ENCODE data around the gene GDPD2. TPM values are rescaled to one million over a fixed set of nuclear protein-coding genes. Genes with fewer than 3 reads are reported as not detected.
A peak's percentile ranks its signal among the peaks of the same experiment; 100 is the strongest.
"Not testable (repeated sequence)": the region's sequence is repeated elsewhere in the genome, so short reads cannot be mapped to it uniquely, and the experiment has no call there.

GDPD2 gene, protein sequence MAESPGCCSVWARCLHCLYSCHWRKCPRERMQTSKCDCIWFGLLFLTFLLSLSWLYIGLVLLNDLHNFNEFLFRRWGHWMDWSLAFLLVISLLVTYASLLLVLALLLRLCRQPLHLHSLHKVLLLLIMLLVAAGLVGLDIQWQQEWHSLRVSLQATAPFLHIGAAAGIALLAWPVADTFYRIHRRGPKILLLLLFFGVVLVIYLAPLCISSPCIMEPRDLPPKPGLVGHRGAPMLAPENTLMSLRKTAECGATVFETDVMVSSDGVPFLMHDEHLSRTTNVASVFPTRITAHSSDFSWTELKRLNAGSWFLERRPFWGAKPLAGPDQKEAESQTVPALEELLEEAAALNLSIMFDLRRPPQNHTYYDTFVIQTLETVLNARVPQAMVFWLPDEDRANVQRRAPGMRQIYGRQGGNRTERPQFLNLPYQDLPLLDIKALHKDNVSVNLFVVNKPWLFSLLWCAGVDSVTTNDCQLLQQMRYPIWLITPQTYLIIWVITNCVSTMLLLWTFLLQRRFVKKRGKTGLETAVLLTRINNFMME
- not detected for total RNA-seq
- long read RNA-seq = 0 reads

DNA sequence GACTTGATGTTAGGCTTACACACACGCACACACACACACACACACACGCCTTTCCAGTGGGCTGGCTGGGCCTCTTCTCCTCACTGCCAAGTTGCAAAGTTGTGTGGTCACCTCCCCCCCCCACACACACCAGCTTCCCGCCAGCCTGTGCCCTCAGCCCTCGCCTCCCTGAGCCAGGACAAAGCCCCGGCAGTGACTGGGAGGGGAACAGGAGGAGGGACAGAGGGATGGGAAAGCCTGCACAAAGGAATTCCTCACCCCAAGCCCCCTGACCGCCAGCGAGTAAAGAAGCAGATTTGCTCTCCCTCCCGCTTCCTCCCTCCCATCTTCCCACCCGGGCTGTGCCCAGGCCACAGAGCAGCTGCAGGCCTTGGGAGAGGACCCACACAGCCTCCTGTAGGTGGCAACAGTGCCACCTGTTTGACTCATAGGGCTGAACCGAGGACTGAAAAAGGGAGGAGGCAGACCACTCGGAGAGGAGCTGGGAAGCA is at the start of gene GDPD2:
Gene GDPD2, plus strand, starts transcription at position 464 of the 491 bp plus-strand sequence. CDS start 1,671 bp downstream, outside the sequence.
- H3K36me3 ChIP-seq = no peaks in the 10 kb centered on the region
- intact Hi-C loops (cut with micrococcal nuclease) = no loop called here
- H3K4me3 ChIP-seq = no peak within 1 kb of the TSS
- H3K27me3 ChIP-seq (ENCODE audit: low read depth) = peaks cover 5% of the 10 kb centered on the region
- no peak within 1 kb of the TSS for H3K27ac ChIP-seq (replicated peaks)
- no peaks in the 10 kb centered on the region for H3K9me3 ChIP-seq (replicated peaks)
- DNase-seq = no peak
- TF ChIP-seq, protein P1, sequence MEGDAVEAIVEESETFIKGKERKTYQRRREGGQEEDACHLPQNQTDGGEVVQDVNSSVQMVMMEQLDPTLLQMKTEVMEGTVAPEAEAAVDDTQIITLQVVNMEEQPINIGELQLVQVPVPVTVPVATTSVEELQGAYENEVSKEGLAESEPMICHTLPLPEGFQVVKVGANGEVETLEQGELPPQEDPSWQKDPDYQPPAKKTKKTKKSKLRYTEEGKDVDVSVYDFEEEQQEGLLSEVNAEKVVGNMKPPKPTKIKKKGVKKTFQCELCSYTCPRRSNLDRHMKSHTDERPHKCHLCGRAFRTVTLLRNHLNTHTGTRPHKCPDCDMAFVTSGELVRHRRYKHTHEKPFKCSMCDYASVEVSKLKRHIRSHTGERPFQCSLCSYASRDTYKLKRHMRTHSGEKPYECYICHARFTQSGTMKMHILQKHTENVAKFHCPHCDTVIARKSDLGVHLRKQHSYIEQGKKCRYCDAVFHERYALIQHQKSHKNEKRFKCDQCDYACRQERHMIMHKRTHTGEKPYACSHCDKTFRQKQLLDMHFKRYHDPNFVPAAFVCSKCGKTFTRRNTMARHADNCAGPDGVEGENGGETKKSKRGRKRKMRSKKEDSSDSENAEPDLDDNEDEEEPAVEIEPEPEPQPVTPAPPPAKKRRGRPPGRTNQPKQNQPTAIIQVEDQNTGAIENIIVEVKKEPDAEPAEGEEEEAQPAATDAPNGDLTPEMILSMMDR (IDR thresholded peaks at IDR 0.05; ENCODE audit: borderline replicate concordance) = peak; percentile 31
- H3K4me1 ChIP-seq = no peaks in the 10 kb centered on the region

DNA sequence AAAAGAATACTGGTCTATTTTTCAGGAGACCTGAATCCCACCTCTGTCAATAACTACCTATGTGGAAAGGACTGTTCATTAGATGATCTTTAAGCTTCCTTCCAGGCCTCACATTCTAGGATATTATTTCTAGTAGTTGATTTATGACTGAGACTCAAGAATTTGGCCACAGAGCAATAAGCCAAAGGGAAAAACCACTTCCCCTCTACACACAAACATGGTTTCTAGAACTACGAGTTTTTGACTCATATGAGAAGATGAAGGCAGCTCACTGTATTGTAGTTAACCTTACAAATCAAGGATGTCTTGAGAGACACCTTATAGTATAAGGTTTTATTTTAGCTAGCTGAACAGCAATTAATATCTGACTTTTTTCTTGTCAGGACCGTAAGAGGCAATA is 36.9 kb upstream of the GDPD2 start:
- TF ChIP-seq, protein P1 (IDR thresholded peaks at IDR 0.05; ENCODE audit: borderline replicate concordance) = no peak
- DNase-seq = no peak
- Histone ChIP-seq H3K4me1 (no peaks in the 10 kb centered on the region), H3K36me3 (no peaks in the 10 kb centered on the region), H3K4me3 (no peak overlapping the region), H3K27ac (replicated peaks) (no peak overlapping the region), H3K27me3 (ENCODE audit: low read depth) (no peaks in the 10 kb centered on the region), H3K9me3 (replicated peaks) (no peaks in the 10 kb centered on the region)
- intact Hi-C loops (cut with micrococcal nuclease) = no loop called here

DNA sequence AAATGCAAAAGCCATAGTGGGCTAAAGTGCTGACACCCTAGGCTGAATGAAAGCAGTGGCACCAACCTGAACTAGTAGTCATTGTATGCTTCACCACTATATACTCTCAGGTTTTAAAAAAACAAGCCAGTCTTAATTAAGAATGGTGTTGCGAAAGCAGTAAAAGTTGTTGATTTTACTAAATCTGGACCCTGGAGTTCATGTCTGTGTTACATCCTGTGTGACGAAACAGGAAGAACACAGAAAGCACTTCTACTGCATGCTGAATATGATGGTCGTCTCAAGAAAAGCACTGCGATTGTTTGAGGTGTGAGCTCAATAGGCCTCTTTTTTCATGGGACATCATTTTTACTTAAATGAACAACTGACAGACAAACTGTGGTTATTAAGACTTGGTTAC is 24.2 kb upstream of the GDPD2 start:
- Histone ChIP-seq H3K4me1 (no peaks in the 10 kb centered on the region), H3K9me3 (replicated peaks) (no peaks in the 10 kb centered on the region), H3K4me3 (no peak overlapping the region), H3K36me3 (no peaks in the 10 kb centered on the region), H3K27ac (replicated peaks) (no peak overlapping the region), H3K27me3 (ENCODE audit: low read depth) (no peaks in the 10 kb centered on the region)
- no peak for DNase-seq
- intact Hi-C loops (cut with micrococcal nuclease) = no loop called here
- TF ChIP-seq, protein P1 (IDR thresholded peaks at IDR 0.05; ENCODE audit: borderline replicate concordance) = no peak

DNA sequence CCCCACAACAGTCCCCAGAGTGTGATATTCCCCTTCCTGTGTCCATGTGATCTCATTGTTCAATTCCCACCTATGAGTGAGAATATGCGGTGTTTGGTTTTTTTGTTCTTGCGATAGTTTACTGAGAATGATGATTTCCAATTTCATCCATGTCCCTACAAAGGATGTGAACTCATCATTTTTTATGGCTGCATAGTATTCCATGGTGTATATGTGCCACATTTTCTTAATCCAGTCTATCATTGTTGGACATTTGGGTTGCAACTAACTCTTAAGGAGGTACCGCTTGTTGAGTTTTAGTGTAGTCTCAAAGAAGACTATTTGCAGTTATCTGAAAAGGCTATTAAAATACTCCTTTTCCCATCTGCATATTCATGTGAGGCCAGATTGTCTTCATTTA is 22.9 kb upstream of the GDPD2 start:
- H3K27me3 ChIP-seq (ENCODE audit: low read depth); DNase-seq; H3K9me3 ChIP-seq (replicated peaks); H3K4me3 ChIP-seq; intact Hi-C loops (cut with micrococcal nuclease); H3K27ac ChIP-seq (replicated peaks); H3K36me3 ChIP-seq; H3K4me1 ChIP-seq: not testable (repeated sequence)

DNA sequence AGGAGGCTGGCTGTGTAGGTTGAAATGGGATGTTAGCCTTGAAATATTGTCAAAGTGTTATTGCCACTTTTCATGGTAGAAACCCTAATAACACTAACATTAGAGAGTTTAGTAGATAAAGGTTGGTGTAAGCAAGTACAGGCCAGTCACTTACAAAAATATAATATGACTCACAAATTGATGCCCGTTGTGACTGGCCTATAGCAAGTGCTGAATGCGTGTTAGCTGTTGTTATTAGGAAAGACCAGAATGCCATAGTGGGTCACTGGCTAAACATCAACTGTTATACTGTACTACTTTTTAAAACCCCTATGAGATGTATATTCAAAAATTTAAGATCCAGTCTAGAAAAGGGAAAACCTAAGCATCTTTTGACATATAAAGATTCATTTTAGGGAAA is 20.4 kb upstream of the GDPD2 start:
- no peaks in the 10 kb centered on the region for H3K27me3 ChIP-seq (ENCODE audit: low read depth)
- no peak for DNase-seq
- no peaks in the 10 kb centered on the region for H3K4me1 ChIP-seq
- no peaks in the 10 kb centered on the region for H3K9me3 ChIP-seq (replicated peaks)
- H3K36me3 ChIP-seq = no peaks in the 10 kb centered on the region
- TF ChIP-seq, protein P1 (IDR thresholded peaks at IDR 0.05; ENCODE audit: borderline replicate concordance) = no peak
- intact Hi-C loops (cut with micrococcal nuclease) = no loop called here
- H3K4me3 ChIP-seq = no peak overlapping the region
- no peak overlapping the region for H3K27ac ChIP-seq (replicated peaks)

DNA sequence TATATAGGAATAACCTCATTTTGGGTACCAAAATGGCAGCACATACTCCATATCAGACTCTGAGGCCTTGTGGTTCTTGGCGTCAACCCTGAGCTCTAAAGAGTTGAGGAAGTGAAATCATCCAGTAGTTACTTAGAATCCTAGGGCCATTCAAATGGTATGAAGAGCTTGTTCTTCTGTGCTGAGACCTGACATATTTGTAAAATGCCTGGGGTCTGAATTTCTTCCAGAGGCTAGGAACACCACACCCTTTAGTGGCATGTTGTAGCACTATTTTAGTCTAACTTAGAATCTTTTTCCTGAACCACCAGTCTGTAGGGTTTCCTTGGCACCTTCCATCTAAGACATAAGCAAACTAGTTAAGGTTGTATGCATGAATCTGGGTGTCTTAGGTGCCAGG is 18.1 kb upstream of the GDPD2 start:
- TF ChIP-seq, protein P1 (IDR thresholded peaks at IDR 0.05; ENCODE audit: borderline replicate concordance) = no peak
- H3K4me3 ChIP-seq = no peak overlapping the region
- intact Hi-C loops (cut with micrococcal nuclease) = no loop called here

More for the DNA sequence above, 18.1 kb upstream of the GDPD2 start:
- Histone ChIP-seq H3K4me1 (no peaks in the 10 kb centered on the region), H3K27me3 (ENCODE audit: low read depth) (no peaks in the 10 kb centered on the region), H3K9me3 (replicated peaks) (no peaks in the 10 kb centered on the region), H3K36me3 (no peaks in the 10 kb centered on the region), H3K27ac (replicated peaks) (no peak overlapping the region)
- no peak for DNase-seq

All from left ventricle myocardium inferior (tissue), 1 donor.